HG02571 (cell line): ENCODE data around the gene LONP1.

ENCODE experiments used
- ATAC-seq: cut with Tn5 transposase; IDR thresholded peaks from one replicate; pipeline ENCODE4 v1.9.1; 2021; ENCODE audit warnings: mild to moderate bottlenecking, moderate library complexity; ENCODE audit not compliant: unreplicated experiment

LONP1 gene

GRCh38 chr19:5679289-5680083 is 40.5 kb downstream of the LONP1 start:
- no peak for ATAC-seq

GRCh38 chr19:5678071-5678718 is 41.8 kb downstream of the LONP1 start:
- ATAC-seq: no peak

GRCh38 chr19:5677580-5677979 is 42.4 kb downstream of the LONP1 start:
- ATAC-seq: no peak

GRCh38 chr19:5677136-5677535 is 42.8 kb downstream of the LONP1 start:
- no peak for ATAC-seq

- ATAC-seq: no peak
These were observed 43.2 kb downstream of the LONP1 start for GRCh38 chr19:5676772-5677105.

GRCh38 chr19:5676105-5676771 is 43.7 kb downstream of the LONP1 start:
- no peak for ATAC-seq

- no peak for ATAC-seq
These were observed 45.2 kb downstream of the LONP1 start for GRCh38 chr19:5674714-5675113.

- no peak for ATAC-seq
These were observed 46.2 kb downstream of the LONP1 start for GRCh38 chr19:5673752-5674151.

GRCh38 chr19:5672708-5673459 is 47.1 kb downstream of the LONP1 start:
- ATAC-seq: no peak

GRCh38 chr19:5671600-5671999 is 48.3 kb downstream of the LONP1 start:
- ATAC-seq: no peak

GRCh38 chr19:5669212-5669611 is 50.7 kb downstream of the LONP1 start:
- ATAC-seq: no peak

- no peak for ATAC-seq
These were observed 52.1 kb downstream of the LONP1 start for GRCh38 chr19:5667751-5668271.

GRCh38 chr19:5666921-5667610 is 52.9 kb downstream of the LONP1 start:
- no peak for ATAC-seq

GRCh38 chr19:5665781-5666513 is 54.0 kb downstream of the LONP1 start:
- no peak for ATAC-seq

GRCh38 chr19:5664515-5664914 is 55.4 kb downstream of the LONP1 start:
- ATAC-seq: no peak

GRCh38 chr19:5663904-5664303 is 56.0 kb downstream of the LONP1 start:
- no peak for ATAC-seq

- ATAC-seq: no peak
These were observed 58.5 kb downstream of the LONP1 start for GRCh38 chr19:5661483-5661882.

GRCh38 chr19:5655412-5655811 is 64.5 kb downstream of the LONP1 start:
- no peak for ATAC-seq

GRCh38 chr19:5654931-5655330 is 65.0 kb downstream of the LONP1 start:
- ATAC-seq: no peak

GRCh38 chr19:5652261-5652660 is 67.7 kb downstream of the LONP1 start:
- no peak for ATAC-seq
